Activated CD8-positive, alpha-beta memory T cell treated with anti-CD3 and anti-CD28 coated beads for 24 hours (primary cell): ENCODE results near the gene PCNX4.

Experiments
- DNase-seq: peaks from one replicate; pipeline ENCODE4 v3.0.0-alpha.2; 2020

The PCNX4 gene

DNA sequence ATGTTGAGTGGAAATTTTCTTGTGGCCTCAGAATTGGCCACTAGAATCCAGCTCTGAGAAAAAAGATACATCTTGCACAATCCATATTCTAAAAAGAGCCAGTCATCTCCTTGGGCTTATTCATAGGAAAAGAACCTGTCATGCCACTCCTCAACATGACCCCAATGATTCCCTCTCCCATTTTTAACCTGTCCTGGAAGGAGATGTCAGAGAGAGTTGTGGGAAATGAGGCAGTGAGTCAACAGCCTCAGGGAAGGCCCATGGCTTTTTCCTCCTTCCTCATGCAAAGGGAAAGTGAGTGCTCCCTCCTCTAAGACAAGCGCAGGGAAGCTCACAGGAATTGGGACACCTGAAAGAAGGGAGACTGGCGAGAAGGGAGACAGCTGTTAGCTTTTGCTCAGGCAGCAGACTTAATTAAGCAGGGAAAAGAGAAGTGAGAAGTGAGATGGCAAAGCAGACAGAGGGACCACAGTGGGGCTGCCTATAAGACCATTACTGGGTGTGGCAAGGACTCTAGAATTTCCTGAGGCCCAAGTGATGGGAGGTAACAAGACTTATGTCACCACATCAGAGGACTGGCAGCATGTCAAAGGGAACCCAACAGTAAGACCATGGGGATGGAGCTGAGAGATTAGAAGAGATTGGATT is 83.7 kb downstream of the PCNX4 start:
- no peak for DNase-seq

- DNase-seq = no peak
Observed at GRCh38 chr14:60178164-60178563, 86.4 kb downstream of the PCNX4 start.

GRCh38 chr14:60178820-60179219 is 87.1 kb downstream of the PCNX4 start:
- DNase-seq = no peak

DNA sequence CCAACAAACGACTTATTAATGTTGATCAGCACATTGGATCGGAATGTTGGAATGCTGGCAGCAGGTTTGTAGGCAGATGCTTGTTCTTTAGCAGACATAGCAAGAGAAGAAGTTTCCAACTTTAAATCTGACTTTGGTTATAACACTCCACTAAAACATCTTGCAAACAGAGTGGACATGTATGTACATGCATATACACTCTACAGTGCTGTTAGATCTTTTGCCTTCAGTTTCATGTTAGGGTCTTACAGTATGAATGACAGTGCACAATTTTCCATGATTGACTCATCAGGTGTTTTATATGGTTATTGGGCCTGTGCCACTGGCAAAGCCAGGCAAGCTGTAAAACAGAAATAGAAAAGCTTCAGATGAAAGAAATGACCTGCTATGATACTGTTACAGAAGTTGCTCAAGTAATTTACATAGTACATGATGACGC is 87.7 kb downstream of the PCNX4 start:
- no peak for DNase-seq

DNA sequence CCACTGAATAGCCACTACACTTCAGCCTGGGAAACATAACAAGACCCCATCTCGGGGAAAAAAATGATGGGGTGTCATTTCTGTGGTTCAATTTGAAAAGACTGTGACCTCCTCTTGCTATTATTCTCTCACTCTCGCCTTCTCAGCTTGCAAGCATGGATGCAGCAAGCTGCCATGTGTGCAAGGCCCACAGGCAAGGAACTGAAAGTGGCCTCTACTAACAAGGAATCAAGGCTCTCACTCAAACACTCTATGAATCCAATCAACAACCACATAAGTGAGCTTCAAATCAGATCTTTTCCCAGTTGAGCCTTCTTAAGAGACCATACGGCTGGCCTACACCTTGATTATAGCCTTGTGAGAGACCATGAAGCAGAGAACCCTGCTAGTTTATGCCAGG is 91.4 kb downstream of the PCNX4 start:
- no peak for DNase-seq

GRCh38 chr14:60183741-60184140 is 92.0 kb downstream of the PCNX4 start:
- DNase-seq = no peak

- DNase-seq = no peak
Observed at GRCh38 chr14:60184146-60184904, 92.6 kb downstream of the PCNX4 start.

DNA sequence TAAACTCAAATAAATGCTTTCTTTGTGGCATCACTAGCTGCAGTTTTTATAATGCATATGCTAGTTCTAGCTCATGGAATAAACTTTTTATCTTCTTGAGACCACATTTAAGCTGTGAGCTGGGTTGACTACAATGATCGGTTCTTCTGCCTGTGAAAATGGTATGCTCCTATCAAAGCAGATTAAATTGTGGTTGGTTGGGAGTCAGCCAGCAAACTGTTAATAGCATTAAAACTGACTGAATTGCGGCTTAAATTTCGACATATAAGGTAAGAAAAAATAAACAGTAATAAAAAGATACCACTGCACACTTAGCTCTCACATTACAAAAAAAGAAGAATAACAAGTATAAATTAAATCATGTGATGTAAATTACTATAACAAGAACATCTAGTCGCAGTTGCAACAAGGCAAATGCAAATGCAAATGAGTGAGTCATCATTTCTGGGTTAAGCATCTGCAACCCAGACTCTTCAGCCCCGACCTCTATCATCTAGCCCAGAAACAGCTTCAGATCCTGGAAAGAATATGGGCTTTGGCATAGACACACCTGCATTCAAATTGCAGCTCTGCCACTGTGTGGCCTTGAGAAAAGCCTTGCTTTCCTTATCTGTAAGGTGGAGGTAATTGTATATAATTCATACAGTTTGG is 93.3 kb downstream of the PCNX4 start:
- DNase-seq = no peak

- no peak for DNase-seq
Observed at GRCh38 chr14:60188115-60188514, 96.4 kb downstream of the PCNX4 start.

DNA sequence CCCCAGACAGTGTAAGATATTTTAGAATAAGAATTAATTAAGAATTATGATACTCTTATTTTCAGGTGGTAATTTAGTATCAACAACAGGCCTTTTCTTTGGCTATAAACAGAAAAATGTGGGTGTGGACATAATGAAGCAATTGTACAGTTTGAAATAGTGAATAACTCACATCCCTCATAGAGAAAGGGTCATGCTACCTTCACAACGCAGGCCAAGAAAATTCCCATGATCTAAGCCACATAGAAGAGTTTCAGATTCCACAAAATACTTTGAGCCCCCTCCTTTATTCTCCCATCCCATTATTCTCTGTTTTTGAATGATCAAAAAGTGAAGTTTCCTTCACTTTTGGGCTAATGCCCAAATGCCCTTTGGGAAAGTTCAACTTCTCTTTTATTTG is 97.0 kb downstream of the PCNX4 start:
- DNase-seq = no peak

GRCh38 chr14:60189923-60190840 is 98.5 kb downstream of the PCNX4 start:
- no peak for DNase-seq

DNA sequence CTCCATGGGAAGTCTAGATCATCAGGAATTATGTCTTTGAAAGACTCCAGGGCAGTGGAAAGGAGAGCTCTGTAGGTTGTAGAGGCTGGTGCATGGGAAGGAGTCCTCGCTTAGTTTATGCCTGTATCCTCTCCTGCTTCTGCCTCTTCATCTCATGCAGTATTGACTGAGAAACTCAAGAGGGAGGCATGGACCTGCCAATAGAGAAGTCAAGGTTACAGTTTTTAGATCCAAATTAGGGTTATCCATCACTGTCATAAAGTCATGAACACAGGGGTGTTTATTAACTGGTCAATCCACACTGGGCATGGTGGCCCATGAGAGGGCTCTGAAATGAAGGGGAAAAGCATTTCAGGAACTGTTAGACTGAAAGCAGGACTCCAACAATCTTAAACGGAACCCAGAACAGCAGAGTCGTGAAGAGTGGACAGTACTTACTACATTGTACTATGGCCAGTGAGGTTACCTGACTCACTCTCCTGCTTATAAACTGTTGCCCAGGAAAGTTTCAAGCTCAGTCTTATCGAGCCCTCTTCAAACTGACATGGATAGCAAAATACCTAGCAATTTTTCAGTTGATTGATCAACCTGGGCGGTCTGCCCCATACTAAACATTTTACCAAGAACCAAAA is 103.6 kb downstream of the PCNX4 start:
- no peak for DNase-seq

DNA sequence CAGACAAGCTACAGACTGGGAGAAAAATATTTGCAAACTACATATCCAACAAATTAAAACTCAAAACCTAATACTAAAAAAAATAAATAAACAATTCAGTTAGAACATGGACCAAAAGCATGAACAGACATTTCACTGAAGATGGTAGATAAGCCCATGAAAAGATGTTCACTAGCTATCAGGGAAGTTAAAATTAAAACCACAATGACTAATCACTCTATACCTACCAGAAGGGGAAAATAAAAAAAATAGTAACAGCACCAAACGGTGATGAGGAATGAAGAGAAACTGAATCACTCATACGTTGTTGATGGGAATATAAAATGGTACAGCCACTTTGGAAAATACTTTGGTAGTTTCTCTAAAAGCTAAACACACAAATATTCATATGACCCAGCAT is 104.6 kb downstream of the PCNX4 start:
- DNase-seq = no peak

DNA sequence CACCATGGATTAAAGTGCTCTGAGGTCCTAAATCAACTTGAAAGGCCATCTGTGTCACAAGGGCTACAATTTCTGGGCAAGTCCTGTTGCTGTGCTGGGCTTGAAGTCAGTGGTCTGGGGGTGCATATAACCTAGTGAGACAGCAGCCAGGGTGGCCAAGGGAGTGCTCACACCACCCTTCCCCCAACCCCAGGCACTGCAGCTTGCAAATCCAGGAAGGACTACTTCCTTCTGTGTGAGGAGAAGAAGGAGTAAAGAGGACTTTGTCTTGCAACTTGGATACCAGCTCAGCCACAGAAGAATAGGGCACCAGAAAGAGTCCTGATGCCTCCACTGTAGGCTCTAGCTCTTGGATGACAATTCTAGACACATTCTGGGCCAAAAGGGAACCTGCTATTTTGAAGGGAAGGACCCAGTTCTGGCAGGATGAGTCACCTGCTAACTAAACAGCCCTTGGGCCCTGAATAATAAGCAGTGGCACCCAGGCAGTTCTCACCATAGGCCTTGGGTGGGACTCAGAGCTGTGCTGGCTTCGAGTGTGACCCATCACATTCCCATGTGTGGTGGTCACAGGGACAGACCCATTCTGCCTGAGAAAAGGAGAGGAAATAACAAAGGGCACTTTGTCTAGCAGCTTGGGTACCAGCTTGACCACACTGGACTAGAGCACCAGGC is 106.0 kb downstream of the PCNX4 start:
- DNase-seq = no peak

DNA sequence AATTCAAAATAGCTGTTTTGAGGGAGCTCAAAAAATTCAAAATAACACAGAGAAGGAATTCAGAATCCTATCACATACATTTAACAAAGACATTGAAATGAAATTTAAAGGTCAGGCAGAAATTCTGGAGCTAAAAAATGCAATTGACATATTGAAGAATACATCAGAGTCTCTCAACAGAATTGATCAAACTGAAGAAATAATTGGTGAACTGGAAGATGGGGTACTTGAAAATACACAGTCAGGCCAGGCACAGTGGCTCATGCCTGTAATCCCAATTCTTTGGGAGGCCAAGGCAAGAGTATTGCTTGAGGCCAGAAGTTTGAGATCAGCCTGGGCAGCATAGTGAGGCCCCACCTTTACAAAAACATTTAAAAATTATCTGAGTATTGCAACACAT is 107.6 kb downstream of the PCNX4 start:
- DNase-seq = no peak

DNA sequence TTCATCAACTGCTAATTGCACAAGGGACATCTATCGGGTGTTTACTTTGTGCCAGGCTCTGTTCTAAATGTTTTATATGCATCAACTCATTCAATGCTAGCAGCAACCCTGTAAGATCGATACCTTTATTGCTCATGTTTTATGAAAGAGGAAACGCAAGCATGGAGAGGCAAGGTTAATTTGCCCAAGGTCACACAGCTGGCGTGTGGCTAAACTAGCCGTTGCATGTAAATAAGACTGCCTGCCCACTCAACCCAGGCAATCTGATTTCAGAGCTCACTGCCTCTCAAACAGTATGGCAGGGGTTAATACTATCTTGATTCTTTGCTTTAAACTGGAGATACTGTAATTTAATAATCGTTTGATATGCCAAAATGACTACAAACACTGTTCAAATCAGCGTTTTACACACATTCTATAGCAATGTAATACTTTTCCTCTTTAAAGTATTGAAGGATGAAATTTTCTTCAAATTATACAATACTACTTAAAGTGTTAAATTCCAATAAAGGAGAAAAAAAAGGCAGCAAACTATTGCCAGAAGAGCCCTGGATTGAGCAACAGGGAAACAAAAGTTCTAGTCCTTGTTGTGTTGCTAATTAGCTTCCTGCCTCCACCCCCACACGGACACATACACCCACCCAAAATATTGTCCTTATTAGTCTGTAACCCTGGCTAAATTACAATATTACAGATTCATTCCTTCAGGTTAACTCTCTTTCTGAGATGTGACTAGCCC is 112.5 kb downstream of the PCNX4 start:
- DNase-seq = no peak

GRCh38 chr14:60204843-60205774 is 113.4 kb downstream of the PCNX4 start:
- no peak for DNase-seq

DNA sequence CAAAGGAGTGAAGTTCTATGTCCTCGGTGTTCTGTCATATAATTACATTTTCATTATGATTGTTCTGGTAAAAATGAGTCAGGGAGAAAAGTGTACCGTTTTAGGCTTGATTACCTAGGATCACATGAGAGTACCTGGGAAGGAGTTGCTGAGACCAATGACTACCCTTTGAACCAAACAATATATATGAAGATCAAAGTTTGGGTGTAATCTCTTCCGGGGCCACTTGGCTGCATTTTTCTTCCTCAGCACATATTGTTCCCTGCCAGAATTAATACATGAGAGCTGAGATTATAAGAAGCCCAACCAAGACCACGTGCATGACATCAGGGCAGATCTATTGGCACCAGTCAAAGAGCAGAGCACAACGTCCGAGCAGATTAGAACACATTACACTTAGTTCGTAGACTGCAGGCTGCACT is 114.5 kb downstream of the PCNX4 start:
- no peak for DNase-seq

GRCh38 chr14:60206837-60207533 is 115.3 kb downstream of the PCNX4 start:
- DNase-seq = no peak
